Calu3 (cell line): Measurements from ENCODE around the gene SERINC3. TPM values are rescaled to one million over a fixed set of nuclear protein-coding genes. Genes with fewer than 3 reads are reported as not detected.

Experiments used
- BruUV-seq: library from RNA; stranded (reverse); fragments of 400-500 nt; replicated peaks from 2 replicates; lab custom pipeline; 2021; lab: Mats Ljungman, UMichigan
- CTCF ChIA-PET: fragments of 300-600 bp; sonication (Branson Sonifier 250); formaldehyde crosslinking; loops from one replicate; lab custom pipeline; 2022; ENCODE audit warnings: antibody characterized with exemption; lab: Charles Lee
- DNase-seq: peaks from one replicate; pipeline ENCODE4 v3.0.0; 2022
- H3K27ac Mint-ChIP-seq: one replicate; pipeline ENCODE4 v1.8.0; 2022; ENCODE audit warnings: mixed read lengths; ENCODE audit not compliant: unreplicated experiment
- H3K27me3 Mint-ChIP-seq: one replicate; pipeline ENCODE4 v1.8.0; 2022; ENCODE audit warnings: mixed read lengths; ENCODE audit not compliant: unreplicated experiment
- H3K36me3 Mint-ChIP-seq: one replicate; pipeline ENCODE4 v1.8.0; 2022; ENCODE audit warnings: mild to moderate bottlenecking, moderate library complexity, mixed read lengths; ENCODE audit not compliant: insufficient read depth, unreplicated experiment
- H3K4me1 Mint-ChIP-seq: one replicate; pipeline ENCODE4 v1.8.0; 2022; ENCODE audit warnings: mild to moderate bottlenecking, low read depth, mixed read lengths; ENCODE audit not compliant: unreplicated experiment
- H3K4me3 Mint-ChIP-seq: one replicate; pipeline ENCODE4 v1.8.0; 2022; ENCODE audit warnings: mild to moderate bottlenecking, low read depth, moderate library complexity, mixed read lengths; ENCODE audit not compliant: unreplicated experiment
- H3K9me3 Mint-ChIP-seq: one replicate; pipeline ENCODE4 v1.8.0; 2022; ENCODE audit warnings: low read depth, mixed read lengths; ENCODE audit not compliant: unreplicated experiment
- CTCF ChIP-seq: fragments of 200-600 bp; IDR thresholded peaks from one replicate; pipeline ENCODE4 v1.8.0; 2022; ENCODE audit warnings: antibody characterized with exemption; ENCODE audit not compliant: unreplicated experiment
- intact Hi-C: fragments of 100-400 bp; cut with micrococcal nuclease; formaldehyde crosslinking; loops from one replicate; pipeline ENCODE4 v1.10.0; 2022; ENCODE audit not compliant: unreplicated experiment
- total RNA-seq: library from RNA; stranded (reverse); gene quantifications from 2 replicates; pipeline ENCODE4 v1.2.3, GENCODE V29; 2022

Gene SERINC3
- total RNA-seq, 1 experiment from 2014 or later, result 173 TPM

- Mint-ChIP-seq H3K36me3 (no peaks in the 10 kb centered on the region), H3K9me3 (no peaks in the 10 kb centered on the region), H3K4me1 (peaks cover 23% of the 10 kb centered on the region), H3K4me3 (no peak overlapping the region), H3K27ac (peak overlapping the region; percentile 50), H3K27me3 (no peaks in the 10 kb centered on the region)
- no peak for TF ChIP-seq CTCF
- BruUV-seq, result no TSS peak
- CTCF ChIA-PET, result no interaction called here
- intact Hi-C loops, result no loop called here
- DNase-seq, result no peak
These were observed 57.4 kb downstream of the SERINC3 start for GRCh38 chr20:44464514-44464913.

GRCh38 chr20:44463466-44463865 lies 58.4 kb downstream of the SERINC3 start:
- H3K36me3 Mint-ChIP-seq, result no peaks in the 10 kb centered on the region

GRCh38 chr20:44461803-44462174 lies 60.1 kb downstream of the SERINC3 start:
- intact Hi-C loops, result loop anchor here (1.0 to 2.0 kb wide), 2 partner anchors 73 to 247 kb away; no protein-coding TSS in a partner anchor
- CTCF ChIA-PET, result interaction anchor here (0.6 to 1.7 kb wide), 9 partner anchors 9 to 606 kb away, joined by 3 to 11 read pairs (median 4); partner anchors contain the start of gene FITM2
- no peaks in the 10 kb centered on the region for H3K36me3 Mint-ChIP-seq
- no peaks in the 10 kb centered on the region for H3K27me3 Mint-ChIP-seq
- peaks cover 23% of the 10 kb centered on the region for H3K4me1 Mint-ChIP-seq
- peak overlapping the region; percentile 43 for H3K27ac Mint-ChIP-seq
- no peak for DNase-seq
- no peaks in the 10 kb centered on the region for H3K9me3 Mint-ChIP-seq
- BruUV-seq, result no TSS peak
- H3K4me3 Mint-ChIP-seq, result no peak overlapping the region
- no peak for TF ChIP-seq CTCF

More at GRCh38 chr20:44463466-44463865, 58.4 kb downstream of the SERINC3 start:
- H3K27ac Mint-ChIP-seq, result no peak overlapping the region
- H3K4me1 Mint-ChIP-seq, result peaks cover 23% of the 10 kb centered on the region
- no TSS peak for BruUV-seq
- TF ChIP-seq CTCF, result no peak
- CTCF ChIA-PET, result no interaction called here
- no peaks in the 10 kb centered on the region for H3K27me3 Mint-ChIP-seq
- no peaks in the 10 kb centered on the region for H3K9me3 Mint-ChIP-seq
- H3K4me3 Mint-ChIP-seq, result no peak overlapping the region
- intact Hi-C loops, result no loop called here
- DNase-seq, result no peak

- intact Hi-C loops, result loop anchor here (1.0 to 2.0 kb wide), 2 partner anchors 73 to 246 kb away; no protein-coding TSS in a partner anchor
- CTCF ChIA-PET, result interaction anchor here (0.6 to 1.7 kb wide), 9 partner anchors 10 to 605 kb away, joined by 3 to 11 read pairs (median 4); partner anchors contain the start of gene FITM2
- H3K9me3 Mint-ChIP-seq, result no peaks in the 10 kb centered on the region
These were observed 60.6 kb downstream of the SERINC3 start for GRCh38 chr20:44461142-44461802.

More at GRCh38 chr20:44461142-44461802, 60.6 kb downstream of the SERINC3 start:
- no peak for DNase-seq
- BruUV-seq, result no TSS peak
- Mint-ChIP-seq H3K27ac (peak overlapping the region; percentile 43), H3K4me1 (peaks cover 23% of the 10 kb centered on the region), H3K4me3 (no peak overlapping the region), H3K36me3 (no peaks in the 10 kb centered on the region), H3K27me3 (no peaks in the 10 kb centered on the region)
- TF ChIP-seq CTCF, result peak; percentile 3
